Left ventricle myocardium inferior (tissue), 1 donor: ENCODE results near the gene SLC27A6. TPM values are rescaled to one million over a fixed set of nuclear protein-coding genes. Genes with fewer than 3 reads are reported as not detected.

Experiments used
- DNase-seq: peaks from one replicate; pipeline ENCODE4 v3.0.0-alpha.2; 2020
- H3K27ac ChIP-seq: fragments of 200-600 bp; replicated peaks from 2 replicates; pipeline ENCODE4 v1.8.0; 2021
- H3K27me3 ChIP-seq: fragments of 200-600 bp; 2 replicates; pipeline ENCODE4 v1.8.0; 2021; ENCODE audit warnings: low read depth
- H3K36me3 ChIP-seq: fragments of 200-600 bp; 2 replicates; pipeline ENCODE4 v1.8.0; 2021
- H3K4me1 ChIP-seq: fragments of 200-600 bp; 2 replicates; pipeline ENCODE4 v1.8.0; 2021
- H3K4me3 ChIP-seq: fragments of 200-600 bp; 2 replicates; pipeline ENCODE4 v1.8.0; 2021; ENCODE audit warnings: mild to moderate bottlenecking, moderate library complexity
- H3K9me3 ChIP-seq: fragments of 200-600 bp; replicated peaks from 2 replicates; pipeline ENCODE4 v1.8.0; 2021
- intact Hi-C: fragments of 100-400 bp; cut with micrococcal nuclease; formaldehyde crosslinking; loops from one replicate; pipeline ENCODE4 v1.11.0; 2022
- total RNA-seq: library from RNA; stranded (reverse); fragmentation: NEBNext Ultra II Directional; extraction: Animal tissue kit (Norgen Biotek cat#: 25700); gene quantifications from one replicate; pipeline ENCODE4 v1.2.1, GENCODE V29; 2021
- TF ChIP-seq, protein P1 (sequence below): fragments of 200-600 bp; IDR thresholded peaks from 2 replicates; pipeline ENCODE4 v1.8.0; 2021; ENCODE audit warnings: antibody characterized with exemption, mild to moderate bottlenecking, borderline replicate concordance
- donor health status: DM: no; HTN: yes; CAD: no; lungs with severe emphysema.

Gene SLC27A6
- total RNA-seq, 1 donor from 2014 or later: 61.1 TPM

- Histone ChIP-seq H3K27me3 (no peaks in the 10 kb centered on the region), H3K4me1 (no peaks in the 10 kb centered on the region), H3K9me3 (no peaks in the 10 kb centered on the region), H3K27ac (no peak overlapping the region), H3K4me3 (no peak overlapping the region), H3K36me3 (no peaks in the 10 kb centered on the region)
- TF ChIP-seq, protein P1, sequence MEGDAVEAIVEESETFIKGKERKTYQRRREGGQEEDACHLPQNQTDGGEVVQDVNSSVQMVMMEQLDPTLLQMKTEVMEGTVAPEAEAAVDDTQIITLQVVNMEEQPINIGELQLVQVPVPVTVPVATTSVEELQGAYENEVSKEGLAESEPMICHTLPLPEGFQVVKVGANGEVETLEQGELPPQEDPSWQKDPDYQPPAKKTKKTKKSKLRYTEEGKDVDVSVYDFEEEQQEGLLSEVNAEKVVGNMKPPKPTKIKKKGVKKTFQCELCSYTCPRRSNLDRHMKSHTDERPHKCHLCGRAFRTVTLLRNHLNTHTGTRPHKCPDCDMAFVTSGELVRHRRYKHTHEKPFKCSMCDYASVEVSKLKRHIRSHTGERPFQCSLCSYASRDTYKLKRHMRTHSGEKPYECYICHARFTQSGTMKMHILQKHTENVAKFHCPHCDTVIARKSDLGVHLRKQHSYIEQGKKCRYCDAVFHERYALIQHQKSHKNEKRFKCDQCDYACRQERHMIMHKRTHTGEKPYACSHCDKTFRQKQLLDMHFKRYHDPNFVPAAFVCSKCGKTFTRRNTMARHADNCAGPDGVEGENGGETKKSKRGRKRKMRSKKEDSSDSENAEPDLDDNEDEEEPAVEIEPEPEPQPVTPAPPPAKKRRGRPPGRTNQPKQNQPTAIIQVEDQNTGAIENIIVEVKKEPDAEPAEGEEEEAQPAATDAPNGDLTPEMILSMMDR: no peak
- no peak for DNase-seq
- intact Hi-C loops: no loop called here
Observed at GRCh38 chr5:129077433-129078075, 112.3 kb downstream of the SLC27A6 start.

GRCh38 chr5:129078247-129078646 lies 113.0 kb downstream of the SLC27A6 start:
- H3K36me3 ChIP-seq: no peaks in the 10 kb centered on the region
- no peaks in the 10 kb centered on the region for H3K9me3 ChIP-seq
- TF ChIP-seq, protein P1: no peak
- no peak for DNase-seq
- no peak overlapping the region for H3K4me3 ChIP-seq
- H3K27ac ChIP-seq: no peak overlapping the region
- no peaks in the 10 kb centered on the region for H3K27me3 ChIP-seq
- intact Hi-C loops: no loop called here
- no peaks in the 10 kb centered on the region for H3K4me1 ChIP-seq

GRCh38 chr5:129078660-129079059 lies 113.4 kb downstream of the SLC27A6 start:
- no peak for DNase-seq
- H3K9me3 ChIP-seq: no peaks in the 10 kb centered on the region
- TF ChIP-seq, protein P1: no peak
- no peaks in the 10 kb centered on the region for H3K27me3 ChIP-seq
- H3K4me1 ChIP-seq: no peaks in the 10 kb centered on the region
- no peaks in the 10 kb centered on the region for H3K36me3 ChIP-seq
- H3K27ac ChIP-seq: no peak overlapping the region
- intact Hi-C loops: no loop called here
- no peak overlapping the region for H3K4me3 ChIP-seq

DNA sequence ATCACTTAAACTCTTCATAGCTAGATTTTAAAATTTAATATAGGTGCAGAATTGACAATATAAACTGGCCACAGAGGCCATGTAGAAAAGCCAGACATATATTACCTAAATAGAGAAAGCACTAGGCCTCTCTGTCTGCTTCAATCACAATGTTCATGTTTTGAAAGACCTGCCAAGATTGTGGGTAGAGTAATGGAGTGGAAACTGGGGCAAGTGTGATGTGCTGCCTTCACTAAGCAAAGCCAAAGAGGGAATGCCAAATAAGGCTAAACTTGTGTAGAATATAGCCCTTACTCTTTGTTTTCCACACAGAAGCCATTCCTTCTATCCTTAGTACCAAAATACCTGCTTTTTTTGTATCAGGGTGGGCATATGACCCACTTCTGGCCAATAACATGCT lies 114.2 kb downstream of the SLC27A6 start:
- TF ChIP-seq, protein P1: no peak
- Histone ChIP-seq H3K27me3 (no peaks in the 10 kb centered on the region), H3K4me3 (no peak overlapping the region), H3K36me3 (no peaks in the 10 kb centered on the region), H3K4me1 (no peaks in the 10 kb centered on the region), H3K9me3 (no peaks in the 10 kb centered on the region), H3K27ac (no peak overlapping the region)
- intact Hi-C loops: no loop called here
- no peak for DNase-seq

DNA sequence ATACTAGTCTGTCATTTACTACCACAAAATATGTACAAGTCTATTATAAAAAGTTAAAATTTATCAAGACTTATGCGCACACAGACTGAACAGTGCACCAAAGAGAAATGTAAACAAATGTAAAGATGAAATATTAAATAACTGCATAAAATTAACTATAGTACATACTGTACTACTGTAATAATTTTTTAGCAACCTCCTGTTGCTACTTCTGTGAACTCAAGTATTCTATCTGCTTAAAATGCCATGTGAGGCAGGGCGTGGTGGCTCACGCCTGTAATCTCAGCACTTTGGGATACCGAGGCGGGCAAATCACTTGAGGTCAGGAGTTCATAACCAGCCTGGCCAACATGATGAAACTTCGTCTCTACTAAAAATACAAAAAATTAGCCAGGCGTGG lies 115.5 kb downstream of the SLC27A6 start:
- H3K27ac ChIP-seq: no peak overlapping the region
- no peaks in the 10 kb centered on the region for H3K27me3 ChIP-seq
- TF ChIP-seq, protein P1: no peak
- no peaks in the 10 kb centered on the region for H3K9me3 ChIP-seq
- intact Hi-C loops: no loop called here
- no peaks in the 10 kb centered on the region for H3K4me1 ChIP-seq
- no peak for DNase-seq
- no peak overlapping the region for H3K4me3 ChIP-seq
- no peaks in the 10 kb centered on the region for H3K36me3 ChIP-seq
